Activated T-helper 1 cell treated with anti-CD3 and anti-CD28 coated beads, Interleukin-2, amount 50 U/mL, for 16 hours (primary cell): ENCODE results near the gene PHLDA3.
"Not testable (repeated sequence)": the region's sequence is repeated elsewhere in the genome, so short reads cannot be mapped to it uniquely, and the experiment has no call there.

ENCODE experiments used
- DNase-seq, 2 donors: peaks; one replicate each; pipeline ENCODE4 v3.0.0-alpha.2; 2020; ENCODE audit warnings: low read depth in 1 of 2, low spot score in 1 of 2

Gene PHLDA3

DNA sequence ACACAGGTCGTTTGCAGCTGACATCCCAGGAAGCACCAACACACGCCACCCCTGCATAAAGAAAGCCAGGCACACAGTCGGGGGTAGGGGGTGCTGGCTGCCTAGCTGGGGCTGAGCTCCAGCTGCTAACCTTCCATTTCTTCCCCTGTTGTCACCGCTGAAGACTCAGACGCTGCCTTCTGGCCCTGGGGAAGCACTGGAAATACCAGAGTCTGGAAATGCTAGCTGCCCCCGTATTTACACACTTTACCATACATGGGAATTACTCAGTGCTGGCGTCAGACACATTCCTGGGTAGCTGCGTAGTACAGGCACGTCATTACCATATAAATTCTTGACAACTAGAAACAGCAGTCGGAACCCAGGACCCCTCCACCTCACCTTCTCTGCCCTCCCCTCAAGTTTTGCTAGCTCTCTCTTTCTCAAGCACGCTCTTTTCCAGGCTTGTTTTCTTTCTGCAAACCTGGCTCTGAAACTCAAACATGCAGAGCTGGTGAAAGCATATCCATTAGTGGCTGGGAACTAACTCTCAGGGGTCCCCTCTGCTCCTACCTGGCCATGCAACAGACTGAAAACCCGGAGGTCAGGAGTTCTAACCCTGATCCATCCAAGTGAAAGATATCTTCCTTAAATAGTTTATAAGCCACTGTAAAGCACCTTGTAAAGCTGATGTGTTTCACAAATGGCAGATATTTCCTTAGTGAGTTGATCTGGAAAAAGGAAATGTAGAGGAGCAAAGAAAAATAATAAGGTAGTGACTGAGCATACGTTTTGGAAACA lies 34.6 kb upstream of the PHLDA3 start:
- no peak for DNase-seq

- DNase-seq = no peak
Observed at GRCh38 chr1:201502511-201502857, 33.5 kb upstream of the PHLDA3 start.

DNA sequence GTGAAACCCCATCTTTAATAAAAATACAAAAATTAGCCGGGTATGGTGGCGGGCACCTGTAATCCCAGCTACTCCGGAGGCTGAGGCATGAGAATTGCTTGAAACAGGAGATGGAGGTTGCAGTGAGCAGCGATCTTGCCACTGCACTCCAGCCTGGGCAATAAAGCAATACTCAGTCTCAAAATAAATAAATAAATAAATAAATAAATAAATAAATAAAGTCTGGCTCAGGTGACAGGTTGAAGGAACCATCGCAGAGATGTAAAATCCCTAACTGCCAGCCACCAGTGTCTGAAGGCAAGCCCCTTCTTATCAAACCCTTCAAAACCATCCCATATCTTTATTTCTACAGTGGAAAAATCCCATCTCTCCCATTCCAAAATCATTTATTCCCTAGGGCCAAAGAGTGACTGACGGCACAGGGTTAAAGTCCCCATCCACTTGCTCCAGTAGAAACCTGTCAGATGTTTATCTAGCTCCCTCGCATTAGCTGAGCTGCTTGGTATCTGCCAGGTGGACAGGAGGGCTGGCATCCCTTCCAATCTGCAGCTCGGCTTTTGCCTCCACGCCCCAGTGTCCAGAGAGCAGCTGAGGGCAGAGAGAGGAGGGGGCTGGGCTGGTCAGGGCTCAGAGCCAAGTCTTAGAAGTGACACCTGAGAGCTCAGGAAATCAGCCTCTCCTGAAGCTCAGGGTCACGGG lies 33.0 kb upstream of the PHLDA3 start:
- DNase-seq = no peak

DNA sequence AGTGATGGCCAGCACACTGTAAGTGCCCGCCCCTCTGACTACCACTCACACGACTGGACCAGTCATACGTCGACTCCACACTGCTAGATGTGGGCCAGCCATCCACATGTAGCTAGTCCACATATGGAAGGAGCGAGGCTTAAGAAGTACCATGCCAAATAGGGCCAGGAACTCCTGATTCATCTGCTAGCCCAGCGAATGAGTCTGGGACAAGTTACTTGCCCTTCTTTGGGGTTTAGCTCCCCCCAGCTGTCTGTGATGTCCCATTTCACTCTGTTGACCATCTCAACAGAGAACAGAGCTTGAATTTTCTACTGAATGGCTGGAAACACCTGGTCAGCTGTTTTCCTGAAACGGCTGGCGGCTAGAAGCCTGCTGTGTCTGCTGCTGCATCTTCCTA lies 32.2 kb upstream of the PHLDA3 start:
- DNase-seq = no peak

- DNase-seq = no peak
Observed at GRCh38 chr1:201500670-201501120, 31.7 kb upstream of the PHLDA3 start.

DNA sequence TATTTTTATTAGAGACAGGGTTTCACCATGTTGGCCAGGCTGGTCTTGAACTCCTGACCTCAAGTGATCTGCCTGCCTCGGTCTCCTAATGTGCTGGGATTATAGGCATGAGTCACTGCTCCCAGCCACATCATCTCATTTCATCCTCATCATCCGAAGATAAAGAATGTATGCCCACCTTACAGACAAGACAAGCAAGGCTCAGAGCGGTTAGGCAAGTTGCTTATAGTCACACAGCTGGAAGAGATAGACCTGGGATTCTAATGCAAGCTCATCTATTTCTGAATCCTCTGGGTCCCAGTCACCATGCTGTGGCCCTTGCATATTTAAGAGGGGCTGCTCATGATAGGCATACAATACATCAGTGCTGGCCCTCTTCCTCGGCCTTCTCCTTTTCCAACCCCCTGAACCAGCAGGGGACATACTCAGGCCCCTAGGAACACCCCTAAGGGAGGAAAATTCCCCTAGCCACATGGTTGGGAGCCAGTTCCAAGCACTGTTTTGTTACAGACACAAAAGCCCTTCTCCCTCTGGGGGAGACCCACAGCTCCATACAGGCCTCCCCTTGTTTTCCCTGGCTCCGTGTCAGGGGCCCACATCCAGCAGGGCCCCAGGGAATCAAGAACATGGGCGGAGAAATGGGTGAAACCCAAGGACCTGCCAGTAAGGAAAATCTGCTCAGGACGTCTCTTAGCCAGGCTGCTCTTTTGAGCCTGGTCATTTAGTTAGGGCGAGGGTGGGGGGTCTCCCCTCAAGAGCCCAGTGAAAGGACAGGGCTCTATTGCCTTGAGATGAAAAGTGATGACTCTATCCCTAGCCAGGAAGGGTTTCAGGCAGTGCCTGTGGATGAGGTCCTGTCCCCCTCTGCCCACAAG lies 31.0 kb upstream of the PHLDA3 start:
- DNase-seq = no peak

DNA sequence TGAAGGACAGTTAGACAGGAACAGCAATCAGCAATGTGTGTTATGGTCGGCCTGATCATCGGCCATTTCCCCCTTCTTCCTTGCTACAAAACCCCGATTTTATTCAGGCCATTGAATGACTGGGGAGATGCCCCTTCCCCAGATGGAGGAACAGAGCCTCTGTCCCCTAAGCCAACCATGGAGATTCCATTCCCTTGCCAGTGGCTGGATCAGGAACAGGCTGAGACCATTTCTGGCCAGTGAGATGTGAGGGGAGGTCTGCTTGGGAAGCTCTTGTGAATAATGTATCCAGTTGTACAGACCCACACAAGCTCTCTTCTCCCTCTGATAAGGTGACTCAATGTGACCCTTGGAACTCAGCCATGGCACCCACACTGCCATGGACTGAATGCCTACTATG lies 30.2 kb upstream of the PHLDA3 start:
- no peak for DNase-seq

DNA sequence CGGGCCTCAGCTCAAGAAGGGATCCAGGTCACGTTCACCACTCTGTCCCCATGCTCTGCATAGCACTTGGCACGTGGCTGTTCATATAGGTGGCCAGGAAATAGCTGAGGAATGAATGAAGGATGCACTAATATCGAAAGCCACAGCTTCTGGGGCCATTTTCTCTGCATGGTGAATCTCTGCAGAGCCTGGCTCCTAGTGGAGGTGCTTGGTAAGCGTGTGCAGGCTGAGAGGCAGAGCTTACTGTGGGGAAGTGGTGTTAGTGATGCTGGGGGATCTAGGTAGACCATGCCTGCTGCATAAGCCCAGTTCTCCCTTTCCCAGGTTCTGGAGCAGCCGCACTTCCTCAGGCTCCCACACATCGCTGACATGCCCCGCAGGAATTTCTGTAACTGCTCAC lies 29.6 kb upstream of the PHLDA3 start:
- no peak for DNase-seq

- no peak for DNase-seq
Observed at GRCh38 chr1:201497935-201498509, 29.0 kb upstream of the PHLDA3 start.

DNA sequence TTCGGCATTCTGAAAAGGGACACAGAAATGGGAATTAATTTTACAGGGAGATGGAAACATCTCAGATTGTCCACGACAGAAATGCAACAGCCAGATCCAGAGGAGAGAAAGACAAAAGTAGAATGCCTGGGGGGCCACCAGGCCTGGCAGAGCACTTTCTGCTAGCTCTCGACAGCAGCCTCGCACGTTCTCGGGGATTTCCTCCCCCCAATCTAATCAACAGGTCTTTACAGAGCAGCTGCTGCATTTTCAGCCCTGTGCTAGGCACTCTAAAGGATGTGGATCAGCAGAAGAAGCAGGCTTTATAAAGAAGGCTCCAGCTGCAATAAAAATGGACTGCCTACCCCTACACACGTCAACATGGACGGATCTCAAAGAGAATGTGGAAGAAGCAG lies 27.3 kb upstream of the PHLDA3 start:
- DNase-seq = no peak

GRCh38 chr1:201495551-201496295 lies 26.7 kb upstream of the PHLDA3 start:
- no peak for DNase-seq

DNA sequence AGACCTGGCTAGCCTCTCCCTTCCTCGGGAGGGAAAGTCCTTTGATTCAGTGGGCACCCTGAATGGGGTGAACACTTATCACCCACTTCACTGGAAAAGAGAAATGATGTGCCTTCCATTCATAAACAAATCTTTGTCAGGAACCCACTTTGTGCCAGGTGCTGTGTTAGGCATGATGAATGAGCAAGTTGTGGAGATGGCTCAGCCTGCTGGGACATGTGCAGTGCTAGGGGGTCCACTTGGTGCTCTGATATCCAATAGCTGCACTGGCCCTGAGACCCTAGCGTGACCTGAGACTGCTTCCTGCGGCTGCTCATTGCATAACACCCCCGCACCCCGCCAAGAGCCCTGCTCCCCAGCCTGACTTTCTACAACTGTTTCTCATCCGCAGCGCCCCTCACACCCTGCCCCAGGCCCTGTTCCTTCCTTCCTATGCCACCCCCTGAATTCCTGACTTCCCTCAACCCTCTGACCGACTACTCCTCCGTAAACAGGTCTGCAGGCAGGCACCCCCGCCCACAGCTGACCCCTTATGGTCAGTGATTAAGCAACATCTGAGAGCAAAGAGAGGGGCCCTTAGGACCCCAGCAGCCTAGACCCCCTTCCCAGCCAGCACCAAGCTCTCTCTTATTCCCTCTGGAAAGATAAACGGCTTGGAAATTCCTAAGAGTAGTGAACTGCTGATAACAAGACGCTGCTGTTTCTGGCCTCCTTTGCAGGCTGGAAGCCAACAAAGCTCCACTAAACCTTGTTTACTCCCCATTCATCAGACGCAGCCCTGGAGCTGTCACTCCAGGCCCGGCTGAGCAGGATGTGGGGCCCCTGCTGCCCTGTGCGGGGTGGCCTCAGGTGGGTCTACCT lies 25.0 kb upstream of the PHLDA3 start:
- no peak for DNase-seq

GRCh38 chr1:201493026-201493656 lies 24.2 kb upstream of the PHLDA3 start:
- DNase-seq = not testable (repeated sequence)

GRCh38 chr1:201491896-201492511 lies 23.0 kb upstream of the PHLDA3 start:
- no peak for DNase-seq

DNA sequence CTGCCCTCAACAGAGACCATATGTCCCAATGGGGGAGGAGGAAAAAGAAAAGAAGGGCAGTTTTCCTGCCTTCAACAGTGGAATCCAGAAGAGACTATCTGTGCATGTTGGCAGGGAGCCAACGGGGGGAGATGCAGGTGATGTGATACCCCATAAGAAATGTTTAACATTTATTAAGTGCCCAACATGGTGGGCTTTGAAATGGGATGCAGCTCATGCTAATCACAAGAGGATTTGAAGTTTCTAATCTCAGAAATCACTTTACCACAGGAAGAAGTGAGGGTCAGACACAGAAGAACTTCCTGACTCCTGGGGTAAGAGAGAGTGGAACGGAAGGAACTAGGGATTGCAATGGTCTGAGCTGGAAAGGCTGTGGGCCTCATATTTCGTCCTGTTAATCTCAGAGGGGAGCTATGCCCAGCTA lies 21.7 kb upstream of the PHLDA3 start:
- no peak for DNase-seq

GRCh38 chr1:201489643-201490261 lies 20.8 kb upstream of the PHLDA3 start:
- DNase-seq = no peak

- DNase-seq = no peak
Observed at GRCh38 chr1:201488830-201489589, 20.0 kb upstream of the PHLDA3 start.

GRCh38 chr1:201487742-201488141 lies 18.8 kb upstream of the PHLDA3 start:
- DNase-seq = no peak
